Upper lobe of left lung (tissue), 6 donors: Measurements from ENCODE around the gene P2RX3. TPM values are rescaled to one million over a fixed set of nuclear protein-coding genes. Genes with fewer than 3 reads are reported as not detected.

Experiments
- ATAC-seq, 2 donors: fragments of 200-7000 bp; cut with Tn5 transposase; one replicate each; pipeline ENCODE4 v1.9.1; 2022; ENCODE audit warnings: mild to moderate bottlenecking in 2 of 2, moderate library complexity in 2 of 2; ENCODE audit not compliant: low FRiP score in 2 of 2
- DNase-seq, 2 donors: peaks; one replicate each; pipeline ENCODE4 v3.0.0-alpha.2; 2019 to 2020
- H3K27ac ChIP-seq, 4 donors: fragments of 200-600 bp; sonication (generic); one replicate each; pipeline ENCODE4 v1.5.1; 2016 to 2019
- H3K27me3 ChIP-seq, 4 donors: fragments of 200-600 bp; sonication (generic); one replicate each; pipeline ENCODE4 v1.5.1; 2017 to 2019
- H3K36me3 ChIP-seq, 4 donors: fragments of 200-600 bp; sonication (generic); one replicate each; pipeline ENCODE4 v1.5.1; 2016 to 2019
- H3K4me1 ChIP-seq, 4 donors: fragments of 200-600 bp; sonication (generic); one replicate each; pipeline ENCODE4 v1.5.1; 2018 to 2019
- H3K4me3 ChIP-seq, 4 donors: fragments of 200-600 bp; sonication (generic); one replicate each; pipeline ENCODE4 v1.5.1; 2017 to 2019; ENCODE audit warnings: mild to moderate bottlenecking in 2 of 4, moderate library complexity in 1 of 4
- H3K9me3 ChIP-seq, 4 donors: fragments of 200-600 bp; sonication (generic); one replicate each; pipeline ENCODE4 v1.5.1; 2018 to 2019
- CTCF ChIP-seq, 6 experiments: fragments of 450-650 bp in 4 of 6; fragments of 200-600 bp in 2 of 6; sonication (generic) in 2 of 6; IDR thresholded peaks; one replicate each; pipeline ENCODE4 v1.5.1; 2016 to 2019; ENCODE audit warnings: antibody characterized with exemption in 6 of 6
- EP300 ChIP-seq, 4 donors: sonication (generic); formaldehyde crosslinking; IDR thresholded peaks; one replicate each; pipeline ENCODE4 v1.5.1; 2017; ENCODE audit warnings: antibody characterized with exemption in 4 of 4, control low read depth in 2 of 4
- POLR2A ChIP-seq, 4 donors: fragments of 450-650 bp; IDR thresholded peaks; one replicate each; pipeline ENCODE4 v1.5.1; 2016 to 2017; ENCODE audit warnings: antibody characterized with exemption in 4 of 4, mild to moderate bottlenecking in 2 of 4
- POLR2AphosphoS5 ChIP-seq, 2 donors: sonication (generic); formaldehyde crosslinking; IDR thresholded peaks; one replicate each; pipeline ENCODE4 v1.5.1; 2017; ENCODE audit warnings: antibody characterized with exemption in 2 of 2
- WGBS, 2 donors: methylation state at CpG; one replicate each; pipeline ENCODE4 v1.1.5; 2017 to 2018; 5-methylcytosine and 5-hydroxymethylcytosine counted together
- total RNA-seq, 6 donors: library from RNA; depleted of rRNA in 4 of 6; stranded (reverse); fragments of >200 nt in 4 of 6; gene quantifications; one replicate each; pipeline versions ENCODE4 v1.1.0 to v1.2.1, GENCODE V29; 2016 to 2021
- donor health status: DM: no; HTN: no; CAD: no; lungs with moderate emphysema.
- donor health status: DM: no; HTN: yes; CAD: no; lungs with severe emphysema.

Gene P2RX3
- total RNA-seq, 6 donors from 2014 or later = not detected

- WGBS, 2 donors = 85 to 94% methylated on average over 3 of the region's 3 CpGs
These were observed 53.0 kb downstream of the P2RX3 start for GRCh38 chr11:57391111-57391510.

DNA sequence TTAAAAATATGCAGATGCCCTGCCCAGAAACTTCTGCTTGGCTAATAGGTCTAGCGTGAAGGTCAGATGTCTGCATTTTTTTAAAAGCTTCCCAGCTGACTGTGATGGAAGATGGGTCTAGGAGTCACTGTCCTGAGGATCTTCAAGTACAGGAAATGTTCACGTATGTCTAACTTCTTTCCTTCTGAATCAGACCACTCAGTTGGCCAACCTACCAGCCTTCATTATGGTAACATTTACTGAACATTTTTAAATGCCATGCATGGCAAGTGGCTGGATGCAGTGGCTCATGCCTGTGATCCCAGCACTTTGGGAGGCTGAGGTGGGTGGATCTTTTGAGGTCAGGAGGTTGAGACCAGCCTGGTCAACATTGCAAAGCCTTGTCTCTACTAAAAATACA lies 53.4 kb downstream of the P2RX3 start:
- Histone ChIP-seq H3K27ac (no peak overlapping the region), H3K4me1 (no peaks in the 10 kb centered on the region), H3K4me3 (no peak overlapping the region), H3K36me3 (no peaks in the 10 kb centered on the region), H3K27me3 (no peaks in the 10 kb centered on the region), H3K9me3 (no peaks in the 10 kb centered on the region)
- ATAC-seq (no peak), DNase-seq (no peak)
- TF ChIP-seq POLR2A (IDR thresholded peaks at IDR 0.05) (no peak), EP300 (IDR thresholded peaks at IDR 0.05) (no peak), POLR2AphosphoS5 (IDR thresholded peaks at IDR 0.05) (no peak), CTCF (IDR thresholded peaks at IDR 0.05) (no peak)
- WGBS, 2 donors = 63 to 68% methylated on average over 2 of the region's 2 CpGs

More at GRCh38 chr11:57391111-57391510, 53.0 kb downstream of the P2RX3 start:
- ATAC-seq = no peak
- TF ChIP-seq CTCF (IDR thresholded peaks at IDR 0.05) (no peak), POLR2A (IDR thresholded peaks at IDR 0.05) (no peak), EP300 (IDR thresholded peaks at IDR 0.05) (no peak), POLR2AphosphoS5 (IDR thresholded peaks at IDR 0.05) (no peak)
- H3K4me1 ChIP-seq = no peaks in the 10 kb centered on the region
- no peak overlapping the region for H3K4me3 ChIP-seq
- H3K36me3 ChIP-seq = no peaks in the 10 kb centered on the region
- H3K27me3 ChIP-seq = no peaks in the 10 kb centered on the region
- DNase-seq = no peak
- H3K27ac ChIP-seq = no peak overlapping the region
- no peaks in the 10 kb centered on the region for H3K9me3 ChIP-seq

GRCh38 chr11:57392066-57392762 lies 54.1 kb downstream of the P2RX3 start:
- Histone ChIP-seq H3K27me3 (no peaks in the 10 kb centered on the region), H3K4me3 (no peak overlapping the region), H3K4me1 (no peaks in the 10 kb centered on the region), H3K9me3 (no peaks in the 10 kb centered on the region), H3K36me3 (no peaks in the 10 kb centered on the region), H3K27ac (no peak overlapping the region)
- no peak for DNase-seq
- TF ChIP-seq POLR2AphosphoS5 (IDR thresholded peaks at IDR 0.05) = no peak
- TF ChIP-seq CTCF (IDR thresholded peaks at IDR 0.05) = no peak
- no peak for TF ChIP-seq POLR2A (IDR thresholded peaks at IDR 0.05)
- no peak for TF ChIP-seq EP300 (IDR thresholded peaks at IDR 0.05)
- WGBS, 2 donors = 84 to 88% methylated on average over 8 of the region's 8 CpGs
- no peak for ATAC-seq

DNA sequence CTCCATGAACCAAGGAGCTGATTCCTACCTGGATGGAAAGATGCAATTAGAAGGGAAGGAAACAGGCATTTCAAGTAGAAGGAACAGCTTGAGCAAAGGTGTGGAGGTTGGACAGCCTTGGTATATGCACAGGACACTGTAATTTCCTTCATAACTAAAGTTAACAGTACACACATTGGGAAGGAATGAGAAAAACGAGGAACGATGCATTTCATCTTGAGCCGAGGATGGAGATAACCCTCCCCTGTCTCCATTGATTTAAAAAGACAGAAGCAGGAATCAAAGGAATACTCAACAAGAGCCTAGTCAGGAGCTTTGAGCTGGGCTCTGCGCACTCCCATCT lies 54.6 kb downstream of the P2RX3 start:
- Histone ChIP-seq H3K4me3 (no peak overlapping the region), H3K27ac (no peak overlapping the region), H3K4me1 (no peaks in the 10 kb centered on the region), H3K36me3 (no peaks in the 10 kb centered on the region), H3K9me3 (no peaks in the 10 kb centered on the region), H3K27me3 (no peaks in the 10 kb centered on the region)
- WGBS, 2 donors = 88 to 89% methylated on average over 4 of the region's 4 CpGs
- DNase-seq (no peak), ATAC-seq (no peak)
- no peak for TF ChIP-seq POLR2AphosphoS5 (IDR thresholded peaks at IDR 0.05)
- no peak for TF ChIP-seq POLR2A (IDR thresholded peaks at IDR 0.05)
- no peak for TF ChIP-seq EP300 (IDR thresholded peaks at IDR 0.05)

DNA sequence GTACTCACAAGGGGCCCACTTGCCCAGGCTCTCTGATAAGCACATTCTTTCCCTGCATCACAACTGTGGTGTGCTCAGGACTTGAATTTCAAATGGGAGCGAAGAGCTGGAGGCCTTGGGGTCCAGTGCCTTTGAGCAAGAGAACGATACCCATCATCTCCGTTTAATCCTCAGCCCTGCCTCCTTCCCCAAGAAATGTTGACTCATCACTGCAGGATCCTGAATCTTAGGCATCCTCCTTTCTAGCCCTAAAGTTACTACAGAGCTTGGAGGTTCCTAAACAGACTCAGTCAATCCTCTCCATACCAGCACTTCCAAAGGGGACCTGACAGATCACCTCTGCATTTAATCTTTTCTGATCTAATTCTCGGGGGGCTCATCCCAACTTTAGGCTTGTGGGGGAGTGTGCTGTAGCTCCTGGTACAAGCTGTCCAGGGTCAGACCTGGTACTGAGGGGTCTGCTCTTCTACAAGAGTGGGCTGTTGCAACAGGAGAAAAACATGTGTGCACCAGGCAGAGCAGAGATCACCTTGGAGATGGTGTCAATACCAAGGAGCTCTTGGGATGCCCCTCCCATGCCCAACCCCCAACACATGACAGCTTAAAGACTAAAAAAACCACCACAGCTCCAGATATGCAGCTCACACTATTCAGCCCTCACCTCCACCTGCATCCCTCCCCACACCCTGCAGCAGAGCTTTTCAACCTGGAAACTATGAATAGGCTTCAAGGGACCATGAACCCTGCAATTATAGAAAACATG lies 56.2 kb downstream of the P2RX3 start:
- Histone ChIP-seq H3K4me1 (no peaks in the 10 kb centered on the region), H3K27ac (no peak overlapping the region), H3K36me3 (no peaks in the 10 kb centered on the region), H3K9me3 (no peaks in the 10 kb centered on the region), H3K27me3 (no peaks in the 10 kb centered on the region), H3K4me3 (no peak overlapping the region)
- WGBS, 2 donors = 71 to 77% methylated on average over 4 of the region's 4 CpGs
- DNase-seq = no peak
- ATAC-seq = no peak
- TF ChIP-seq EP300 (IDR thresholded peaks at IDR 0.05) = no peak
- no peak for TF ChIP-seq POLR2AphosphoS5 (IDR thresholded peaks at IDR 0.05)
- TF ChIP-seq POLR2A (IDR thresholded peaks at IDR 0.05) = no peak
- TF ChIP-seq CTCF (IDR thresholded peaks at IDR 0.05) = no peak
